Endothelial cell of umbilical vein (primary cell): Measurements from ENCODE around the gene TOPAZ1. TPM values are rescaled to one million over a fixed set of nuclear protein-coding genes. Genes with fewer than 3 reads are reported as not detected.

Experiments used
- BruUV-seq: library from RNA; stranded (reverse); fragments of 400-500 nt; replicated peaks from 2 replicates; lab custom pipeline; 2021; lab: Mats Ljungman, UMichigan
- CTCF ChIA-PET: fragments of 300-600, 350-600 bp; sonication (Branson Sonifier 250); formaldehyde crosslinking; loops from one replicate; lab custom pipeline; 2021; ENCODE audit warnings: antibody characterized with exemption, inconsistent platforms; lab: Charles Lee
- POLR2A ChIA-PET: fragments of 300-600, 350-600 bp; sonication (Branson Sonifier 250); formaldehyde crosslinking; loops from one replicate; lab custom pipeline; 2021; ENCODE audit warnings: antibody characterized with exemption, inconsistent platforms; lab: Charles Lee
- DNase-seq: peaks from one replicate; pipeline ENCODE4 v3.0.0-alpha.2; 2011; ENCODE audit warnings: low read depth, low spot score
- FAIRE-seq: peaks from 2 replicates; lab custom pipeline; 2011; peaks lifted over from hg19 to GRCh38; lab: Jason Lieb, UNC
- H2AFZ ChIP-seq: 2 replicates; pipeline ENCODE4 v1.6.0; 2012; ENCODE audit warnings: low read depth, low read length, control low read depth, inconsistent platforms
- H3K27ac ChIP-seq: 2 replicates; pipeline ENCODE4 v1.5.1; 2011; ENCODE audit warnings: low read depth, mild to moderate bottlenecking, control low read depth, low read length, moderate library complexity; ENCODE audit not compliant: insufficient read depth
- H3K27me3 ChIP-seq, 2 experiments: 2 replicates each; pipeline versions ENCODE4 v1.6.0 to v1.6.1; 2011; ENCODE audit warnings: low read length in 2 of 2, mixed read lengths in 1 of 2; ENCODE audit not compliant: control insufficient read depth in 2 of 2, insufficient read depth in 2 of 2
- H3K36me3 ChIP-seq, 2 experiments: 2 replicates in 1 of 2; 3 replicates in 1 of 2; pipeline ENCODE4 v1.5.1; 2011; ENCODE audit warnings: low read length in 2 of 2, mild to moderate bottlenecking in 1 of 2, moderate library complexity in 1 of 2; ENCODE audit not compliant: control insufficient read depth in 2 of 2, insufficient read depth in 2 of 2; ENCODE audit errors: extremely low read depth in 1 of 2
- H3K4me1 ChIP-seq: 3 replicates; pipeline ENCODE4 v1.5.1; 2011; ENCODE audit warnings: mild to moderate bottlenecking, low read length; ENCODE audit not compliant: control insufficient read depth, insufficient read depth; ENCODE audit errors: extremely low read depth
- H3K4me2 ChIP-seq: 2 replicates; pipeline ENCODE4 v1.6.1; 2011; ENCODE audit warnings: low read length, control low read depth, mixed read lengths; ENCODE audit not compliant: insufficient read depth
- H3K4me3 ChIP-seq, 3 experiments: fragments of 200-600 bp in 1 of 3; sonication (generic), shearing (Covaris generic) in 1 of 3; replicated peaks in 1 of 3; 2 replicates each; pipeline ENCODE4 v1.5.1; 2011 to 2016; ENCODE audit warnings: control low read depth in 3 of 3, low read length in 3 of 3, mild to moderate bottlenecking in 2 of 3, inconsistent platforms in 1 of 3, low read depth in 1 of 3, moderate library complexity in 1 of 3; ENCODE audit not compliant: insufficient read depth in 1 of 3
- H3K79me2 ChIP-seq: 2 replicates; pipeline ENCODE4 v1.6.0; 2012; ENCODE audit warnings: low read length, inconsistent platforms; ENCODE audit not compliant: control insufficient read depth, insufficient read depth
- H3K9ac ChIP-seq: replicated peaks from 2 replicates; pipeline ENCODE3; 2011; ENCODE audit warnings: low read length, control low read depth; ENCODE audit not compliant: insufficient read depth; ENCODE audit errors: extremely low read depth
- H3K9me1 ChIP-seq: replicated peaks from 3 replicates; pipeline ENCODE4 v1.6.0; 2011; ENCODE audit warnings: mild to moderate bottlenecking, low read length; ENCODE audit not compliant: control insufficient read depth, insufficient read depth; ENCODE audit errors: extremely low read depth
- H3K9me3 ChIP-seq: replicated peaks from 2 replicates; pipeline ENCODE4 v1.5.1; 2012; ENCODE audit warnings: low read length, inconsistent platforms; ENCODE audit not compliant: control insufficient read depth, insufficient read depth
- H4K20me1 ChIP-seq: replicated peaks from 2 replicates; pipeline ENCODE3; 2011; ENCODE audit warnings: mild to moderate bottlenecking, low read length; ENCODE audit not compliant: control insufficient read depth, insufficient read depth; ENCODE audit errors: extremely low read depth
- EZH2 ChIP-seq: IDR thresholded peaks from 2 replicates; pipeline ENCODE4 v1.6.1; 2012; ENCODE audit warnings: borderline replicate concordance, low read depth, mild to moderate bottlenecking, moderate library complexity, low read length, inconsistent platforms; ENCODE audit not compliant: severe bottlenecking
- FOS ChIP-seq: IDR thresholded peaks from 2 replicates; pipeline ENCODE4 v1.6.1; 2011; ENCODE audit warnings: mild to moderate bottlenecking, low read length, moderate library complexity, borderline replicate concordance; ENCODE audit not compliant: insufficient read depth
- GATA2 ChIP-seq: IDR thresholded peaks from 2 replicates; pipeline ENCODE4 v1.7.0; 2011; ENCODE audit warnings: low read depth, mild to moderate bottlenecking, moderate library complexity, mixed read lengths, low read length; ENCODE audit not compliant: insufficient read length, insufficient read depth
- JUN ChIP-seq: IDR thresholded peaks from 2 replicates; pipeline ENCODE4 v1.6.1; 2011; ENCODE audit warnings: borderline replicate concordance, low read depth; ENCODE audit not compliant: insufficient read length, insufficient read depth
- MYC ChIP-seq: IDR thresholded peaks from one replicate; pipeline ENCODE4 v1.6.1; 2011; ENCODE audit warnings: mild to moderate bottlenecking, low read depth, low read length
- POLR2A ChIP-seq: IDR thresholded peaks from 2 replicates; pipeline ENCODE4 v1.6.1; 2012; ENCODE audit warnings: low read depth, mild to moderate bottlenecking, control low read depth, low read length
- POLR2AphosphoS5 ChIP-seq: IDR thresholded peaks from 2 replicates; pipeline ENCODE4 v1.6.1; 2012; ENCODE audit warnings: low read depth, mild to moderate bottlenecking, control low read depth, low read length, moderate library complexity; ENCODE audit not compliant: insufficient read depth
- dilution Hi-C: fragments of 300-500 bp; cut with MboI; formaldehyde crosslinking; loops from one replicate; pipeline ENCODE4 v1.15.0; 2019; ENCODE audit warnings: low sequenced_read_pairs; ENCODE audit not compliant: extremely low pct_ligation_motif_present
- intact Hi-C: fragments of 100-400 bp; cut with micrococcal nuclease; formaldehyde crosslinking; loops from one replicate; pipeline ENCODE4 v1.10.0; 2022
- polyA plus RNA-seq, 4 experiments: library from polyadenylated mRNA; depleted of rRNA in 3 of 4; stranded (reverse) in 3 of 4; unstranded in 1 of 4; fragments of >200 nt; gene quantifications; 2 replicates each; pipeline versions ENCODE4 v1.2.1 to v1.2.3, GENCODE V29; 2011 to 2012; ENCODE audit warnings: missing spikeins in 1 of 4
- total RNA-seq: library from RNA; stranded (reverse); gene quantifications from 2 replicates; pipeline ENCODE4 v1.2.3, GENCODE V29; 2021
- TF ChIP-seq, protein P1 (sequence below): IDR thresholded peaks from 2 replicates; pipeline ENCODE4 v1.6.1; 2011; ENCODE audit not compliant: insufficient read depth, insufficient read length
- TF ChIP-seq, protein P2 (sequence below), 2 donors: IDR thresholded peaks; 1 replicate in 1 of 2; 2 replicates in 1 of 2; pipeline ENCODE4 v1.5.1; 2011; ENCODE audit warnings: low read length in 2 of 2, mild to moderate bottlenecking in 2 of 2, moderate library complexity in 2 of 2, control low read depth in 1 of 2, inconsistent platforms in 1 of 2, low read depth in 1 of 2; ENCODE audit not compliant: insufficient read depth in 1 of 2; ENCODE audit errors: extremely low read depth in 1 of 2

The TOPAZ1 gene
- total and polyA plus RNA-seq, 2 donors (not counting 3 experiments of a cell fraction or from before 2014, with no cell fraction given), result not detected

DNA sequence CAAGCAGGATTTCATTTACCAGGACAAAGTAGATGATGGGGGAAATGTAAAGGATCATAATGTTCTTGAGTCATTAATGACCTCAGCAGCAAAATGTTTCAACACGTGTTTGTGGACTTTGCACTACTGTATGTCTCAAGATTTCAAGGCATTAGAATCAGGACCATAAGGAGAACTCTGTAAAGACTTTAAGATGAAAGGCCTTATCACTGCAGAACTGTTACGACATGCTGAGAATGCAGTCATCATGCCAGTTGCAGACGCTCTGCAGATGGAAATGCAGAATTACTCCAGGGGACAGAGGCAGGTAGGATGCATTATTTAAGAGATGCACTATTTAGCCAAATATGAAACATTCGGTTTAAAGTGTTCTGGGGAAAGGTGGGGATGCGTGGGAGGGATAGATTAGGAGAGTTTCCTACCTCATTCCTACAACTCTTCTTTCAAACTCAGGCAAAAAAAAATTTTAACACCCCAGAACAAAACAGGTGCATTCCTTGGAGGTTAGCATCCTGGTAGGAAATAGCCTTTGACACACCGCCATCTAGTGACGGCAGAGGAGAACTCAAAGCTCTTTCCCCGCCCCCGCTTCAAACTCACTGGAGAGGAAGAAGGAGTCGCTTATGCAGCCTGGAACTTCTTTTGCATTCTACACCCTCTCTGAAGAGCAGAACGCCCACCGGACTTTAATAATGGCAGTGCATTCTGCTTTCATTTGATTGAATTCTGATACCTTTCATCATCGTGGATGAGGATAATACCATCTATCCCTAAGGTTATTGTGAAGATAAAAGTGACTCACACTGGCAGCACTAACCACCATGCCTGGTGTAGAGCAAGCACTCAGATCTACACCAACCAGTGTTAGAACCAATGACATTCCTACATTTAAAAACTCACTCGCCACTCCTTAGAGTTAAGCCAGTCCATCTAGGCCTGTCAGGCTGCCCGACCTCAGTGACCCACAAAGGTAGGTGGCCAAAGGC lies 43.1 kb upstream of the TOPAZ1 start:
- H3K9me1 ChIP-seq, result no peaks in the 10 kb centered on the region
- BruUV-seq, result no TSS peak
- H3K36me3 ChIP-seq, result no peaks in the 10 kb centered on the region
- H3K4me3 ChIP-seq, result no peak overlapping the region
- no peak overlapping the region for H3K9ac ChIP-seq
- ChIA-PET POLR2A (no interaction called here), CTCF (interaction anchor here (0.6 to 2.9 kb wide), 46 partner anchors 9 to 1315 kb away, joined by 3 to 54 read pairs (median 4); no protein-coding TSS in a partner anchor)
- H3K27me3 ChIP-seq, result peaks cover 2 to 3% of the 10 kb centered on the region in 2 experiments
- H3K79me2 ChIP-seq, result no peaks in the 10 kb centered on the region
- FAIRE-seq (peak; percentile 78), DNase-seq (peak; percentile 69)
- no peak overlapping the region for H3K4me2 ChIP-seq
- dilution Hi-C loops, result no loop called here
- no peaks in the 10 kb centered on the region for H3K9me3 ChIP-seq
- no peak overlapping the region for H3K27ac ChIP-seq
- H4K20me1 ChIP-seq, result no peaks in the 10 kb centered on the region
- H2AFZ ChIP-seq, result no peak overlapping the region
- no peaks in the 10 kb centered on the region for H3K4me1 ChIP-seq
- intact Hi-C loops, result loop anchor here (1.0 to 10.0 kb wide), 10 partner anchors 38 to 1366 kb away; partner anchors contain the start of gene ABHD5
- TF ChIP-seq EZH2 (peak; percentile 33), JUN (no peak), GATA2 (no peak), MYC (no peak), POLR2A (no peak), POLR2AphosphoS5 (no peak), FOS (no peak)
- TF ChIP-seq, protein P1, sequence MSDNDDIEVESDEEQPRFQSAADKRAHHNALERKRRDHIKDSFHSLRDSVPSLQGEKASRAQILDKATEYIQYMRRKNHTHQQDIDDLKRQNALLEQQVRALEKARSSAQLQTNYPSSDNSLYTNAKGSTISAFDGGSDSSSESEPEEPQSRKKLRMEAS, result no peak
- TF ChIP-seq, protein P2, sequence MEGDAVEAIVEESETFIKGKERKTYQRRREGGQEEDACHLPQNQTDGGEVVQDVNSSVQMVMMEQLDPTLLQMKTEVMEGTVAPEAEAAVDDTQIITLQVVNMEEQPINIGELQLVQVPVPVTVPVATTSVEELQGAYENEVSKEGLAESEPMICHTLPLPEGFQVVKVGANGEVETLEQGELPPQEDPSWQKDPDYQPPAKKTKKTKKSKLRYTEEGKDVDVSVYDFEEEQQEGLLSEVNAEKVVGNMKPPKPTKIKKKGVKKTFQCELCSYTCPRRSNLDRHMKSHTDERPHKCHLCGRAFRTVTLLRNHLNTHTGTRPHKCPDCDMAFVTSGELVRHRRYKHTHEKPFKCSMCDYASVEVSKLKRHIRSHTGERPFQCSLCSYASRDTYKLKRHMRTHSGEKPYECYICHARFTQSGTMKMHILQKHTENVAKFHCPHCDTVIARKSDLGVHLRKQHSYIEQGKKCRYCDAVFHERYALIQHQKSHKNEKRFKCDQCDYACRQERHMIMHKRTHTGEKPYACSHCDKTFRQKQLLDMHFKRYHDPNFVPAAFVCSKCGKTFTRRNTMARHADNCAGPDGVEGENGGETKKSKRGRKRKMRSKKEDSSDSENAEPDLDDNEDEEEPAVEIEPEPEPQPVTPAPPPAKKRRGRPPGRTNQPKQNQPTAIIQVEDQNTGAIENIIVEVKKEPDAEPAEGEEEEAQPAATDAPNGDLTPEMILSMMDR (IDR thresholded peaks at IDR 0.05; ENCODE audit: extremely low read depth in 1 of 2, insufficient read depth in 1 of 2, low read depth in 1 of 2, low read length in 2 of 2), result peak; percentile 72 to 83
